ENCODE results near the gene PCDHGB3. TPM values are rescaled to one million over a fixed set of nuclear protein-coding genes. Genes with fewer than 3 reads are reported as not detected.

PCDHGB3 gene
- total RNA-seq, 1 donor from 2014 or later = 2.2 TPM

DNA sequence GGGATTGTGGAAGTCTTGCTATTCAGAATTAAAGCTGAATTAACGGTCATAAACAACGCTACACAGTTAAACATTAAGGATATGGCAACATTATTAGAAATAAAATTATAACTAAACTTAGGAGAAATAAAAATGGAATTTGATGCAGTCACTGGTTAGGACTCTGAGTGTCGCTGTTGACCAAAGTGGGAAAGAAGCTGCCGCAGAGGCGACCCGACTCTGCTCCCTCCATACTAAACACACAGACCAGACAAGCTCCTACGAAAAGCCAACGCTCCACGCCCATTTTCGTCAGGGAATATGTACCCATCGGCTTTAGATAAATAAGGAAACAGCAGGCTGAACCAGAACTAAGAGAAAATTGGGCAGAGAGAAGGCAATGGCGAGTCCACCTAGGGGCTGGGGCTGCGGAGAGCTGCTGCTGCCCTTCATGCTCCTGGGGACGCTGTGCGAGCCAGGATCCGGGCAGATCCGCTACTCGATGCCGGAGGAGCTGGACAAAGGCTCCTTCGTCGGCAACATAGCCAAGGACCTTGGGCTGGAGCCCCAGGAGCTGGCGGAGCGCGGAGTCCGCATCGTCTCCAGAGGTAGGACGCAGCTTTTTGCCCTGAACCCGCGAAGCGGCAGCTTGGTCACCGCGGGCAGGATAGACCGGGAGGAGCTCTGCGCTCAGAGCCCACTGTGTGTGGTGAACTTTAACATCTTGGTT lies 5.9 kb upstream of the PCDHGB3 start, which contains the start of gene PCDHGA5:
TSS of gene PCDHGA5 (plus strand) at position 211 of the 709 bp plus-strand sequence. CDS start at position 380, 169 bp downstream.
- ATAC-seq = no peak
- intact Hi-C loops (cut with DNase I) = no loop called here
- no peaks in the 10 kb centered on the region for H3K36me3 ChIP-seq
- no peaks in the 10 kb centered on the region for H3K4me1 ChIP-seq
- H3K9me3 ChIP-seq = peaks cover 79% of the 10 kb centered on the region
- TF ChIP-seq, protein P1, sequence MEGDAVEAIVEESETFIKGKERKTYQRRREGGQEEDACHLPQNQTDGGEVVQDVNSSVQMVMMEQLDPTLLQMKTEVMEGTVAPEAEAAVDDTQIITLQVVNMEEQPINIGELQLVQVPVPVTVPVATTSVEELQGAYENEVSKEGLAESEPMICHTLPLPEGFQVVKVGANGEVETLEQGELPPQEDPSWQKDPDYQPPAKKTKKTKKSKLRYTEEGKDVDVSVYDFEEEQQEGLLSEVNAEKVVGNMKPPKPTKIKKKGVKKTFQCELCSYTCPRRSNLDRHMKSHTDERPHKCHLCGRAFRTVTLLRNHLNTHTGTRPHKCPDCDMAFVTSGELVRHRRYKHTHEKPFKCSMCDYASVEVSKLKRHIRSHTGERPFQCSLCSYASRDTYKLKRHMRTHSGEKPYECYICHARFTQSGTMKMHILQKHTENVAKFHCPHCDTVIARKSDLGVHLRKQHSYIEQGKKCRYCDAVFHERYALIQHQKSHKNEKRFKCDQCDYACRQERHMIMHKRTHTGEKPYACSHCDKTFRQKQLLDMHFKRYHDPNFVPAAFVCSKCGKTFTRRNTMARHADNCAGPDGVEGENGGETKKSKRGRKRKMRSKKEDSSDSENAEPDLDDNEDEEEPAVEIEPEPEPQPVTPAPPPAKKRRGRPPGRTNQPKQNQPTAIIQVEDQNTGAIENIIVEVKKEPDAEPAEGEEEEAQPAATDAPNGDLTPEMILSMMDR (IDR thresholded peaks at IDR 0.05) = no peak
- H3K4me3 ChIP-seq = peak within 1 kb of the TSS; percentile 28
- no peak for DNase-seq
- peaks cover 49% of the 10 kb centered on the region for H3K27me3 ChIP-seq (ENCODE audit: low read depth)
- H3K27ac ChIP-seq = no peak within 1 kb of the TSS

DNA sequence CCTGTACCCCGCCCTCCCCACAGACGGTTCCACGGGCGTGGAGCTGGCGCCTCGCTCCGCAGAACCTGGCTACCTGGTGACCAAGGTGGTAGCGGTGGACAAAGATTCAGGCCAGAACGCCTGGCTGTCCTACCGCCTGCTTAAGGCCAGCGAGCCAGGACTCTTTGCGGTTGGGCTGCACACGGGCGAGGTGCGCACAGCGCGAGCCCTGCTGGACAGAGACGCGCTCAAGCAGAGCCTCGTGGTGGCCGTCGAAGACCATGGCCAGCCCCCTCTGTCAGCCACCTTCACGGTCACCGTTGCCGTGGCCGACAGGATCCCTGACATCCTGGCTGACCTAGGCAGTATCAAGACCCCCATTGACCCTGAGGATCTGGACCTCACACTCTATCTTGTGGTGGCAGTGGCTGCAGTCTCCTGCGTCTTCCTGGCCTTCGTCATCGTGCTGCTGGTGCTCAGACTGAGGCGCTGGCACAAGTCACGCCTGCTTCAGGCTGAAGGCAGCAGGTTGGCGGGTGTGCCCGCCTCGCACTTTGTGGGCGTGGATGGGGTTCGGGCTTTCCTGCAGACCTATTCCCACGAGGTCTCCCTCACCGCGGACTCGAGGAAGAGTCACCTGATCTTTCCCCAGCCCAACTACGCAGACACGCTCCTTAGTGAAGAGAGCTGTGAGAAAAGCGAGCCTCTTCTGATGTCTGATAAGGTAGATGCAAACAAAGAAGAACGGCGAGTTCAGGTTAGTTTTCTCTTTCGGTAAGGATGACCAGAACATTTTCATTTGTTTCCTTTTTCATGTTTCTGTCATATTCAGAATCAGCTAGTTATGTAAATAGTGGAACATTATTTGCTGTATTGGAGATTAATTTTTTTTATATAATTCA lies 3.8 kb upstream of the PCDHGB3 start:
- Histone ChIP-seq H3K4me3 (no peak overlapping the region), H3K36me3 (no peaks in the 10 kb centered on the region), H3K4me1 (no peaks in the 10 kb centered on the region), H3K9me3 (peaks cover 80% of the 10 kb centered on the region), H3K27me3 (ENCODE audit: low read depth) (peaks cover 47% of the 10 kb centered on the region), H3K27ac (no peak overlapping the region)
- no peak for ATAC-seq
- TF ChIP-seq, protein P1 (IDR thresholded peaks at IDR 0.05) = no peak
- intact Hi-C loops (cut with DNase I) = no loop called here
- DNase-seq = no peak

DNA sequence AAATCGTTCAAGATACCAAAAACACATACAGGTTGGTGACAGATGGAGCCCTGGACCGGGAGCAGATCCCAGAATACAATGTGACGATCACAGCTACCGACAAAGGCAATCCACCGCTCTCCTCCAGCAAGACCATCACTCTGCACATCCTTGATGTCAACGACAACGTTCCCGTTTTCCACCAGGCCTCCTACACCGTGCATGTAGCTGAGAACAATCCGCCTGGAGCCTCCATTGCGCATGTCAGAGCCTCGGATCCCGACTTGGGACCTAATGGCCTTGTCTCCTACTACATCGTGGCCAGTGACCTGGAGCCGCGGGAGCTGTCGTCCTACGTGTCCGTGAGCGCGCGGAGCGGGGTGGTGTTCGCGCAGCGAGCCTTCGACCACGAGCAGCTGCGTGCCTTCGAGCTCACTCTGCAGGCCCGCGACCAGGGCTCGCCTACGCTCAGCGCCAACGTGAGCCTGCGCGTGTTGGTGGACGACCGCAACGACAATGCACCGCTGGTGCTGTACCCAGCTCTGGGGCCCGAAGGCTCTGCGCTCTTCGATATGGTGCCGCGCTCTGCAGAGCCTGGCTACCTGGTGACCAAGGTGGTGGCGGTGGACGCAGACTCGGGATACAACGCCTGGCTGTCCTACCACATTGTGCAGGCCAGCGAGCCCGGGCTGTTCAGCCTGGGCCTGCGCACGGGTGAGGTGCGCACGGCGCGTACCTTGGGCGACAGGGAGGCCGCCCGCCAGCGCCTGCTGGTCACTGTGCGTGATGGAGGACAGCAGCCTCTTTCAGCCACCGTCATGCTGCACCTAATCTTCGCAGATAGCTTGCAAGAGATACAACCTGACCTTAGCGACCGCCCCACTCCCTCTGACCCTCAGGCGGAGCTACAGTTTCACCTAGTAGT lies 1.8 kb downstream of the PCDHGB3 start:
- ATAC-seq = no peak
- Histone ChIP-seq H3K27me3 (ENCODE audit: low read depth) (peaks cover 27% of the 10 kb centered on the region), H3K4me3 (no peak overlapping the region), H3K4me1 (no peaks in the 10 kb centered on the region), H3K9me3 (peaks cover 70% of the 10 kb centered on the region), H3K27ac (no peak overlapping the region), H3K36me3 (no peaks in the 10 kb centered on the region)
- no peak for DNase-seq
- intact Hi-C loops (cut with DNase I) = no loop called here
- TF ChIP-seq, protein P1 (IDR thresholded peaks at IDR 0.05) = no peak

DNA sequence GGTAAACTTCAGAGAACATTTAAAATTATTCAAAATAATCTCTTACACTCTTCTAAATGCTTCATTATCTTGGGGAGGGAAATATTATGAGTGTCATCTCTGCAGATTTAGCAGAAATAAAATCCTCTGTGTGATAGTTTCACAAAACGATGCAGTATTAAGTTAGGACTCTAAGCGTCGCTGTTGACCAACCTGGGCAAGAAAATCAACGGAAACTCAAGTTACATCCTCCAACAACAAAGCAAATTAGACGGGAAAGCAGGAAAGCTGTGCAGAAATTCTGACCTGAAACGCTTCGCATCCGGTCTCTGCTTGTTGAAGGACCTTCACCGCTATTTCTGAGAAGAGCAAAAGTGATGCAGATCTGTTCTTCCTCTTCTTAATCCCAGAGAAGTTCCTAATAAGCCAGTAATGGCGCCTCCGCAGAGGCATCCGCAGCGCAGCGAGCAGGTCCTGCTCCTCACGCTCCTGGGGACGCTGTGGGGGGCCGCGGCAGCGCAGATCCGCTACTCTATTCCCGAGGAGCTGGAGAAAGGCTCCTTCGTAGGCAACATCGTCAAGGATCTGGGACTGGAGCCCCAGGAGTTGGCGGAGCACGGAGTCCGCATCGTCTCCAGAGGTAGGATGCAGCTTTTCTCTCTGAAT lies 3.8 kb downstream of the PCDHGB3 start, which contains the start of gene PCDHGA6:
TSS of gene PCDHGA6 (plus strand) at position 219 of the 645 bp plus-strand sequence. CDS start at position 412, 193 bp downstream.
- TF ChIP-seq, protein P1 (IDR thresholded peaks at IDR 0.05) = peak; percentile 35
- DNase-seq (no peak), ATAC-seq (no peak)
- Histone ChIP-seq H3K4me1 (no peaks in the 10 kb centered on the region), H3K9me3 (peaks cover 80% of the 10 kb centered on the region), H3K4me3 (peak within 1 kb of the TSS; percentile 23), H3K36me3 (no peaks in the 10 kb centered on the region), H3K27me3 (ENCODE audit: low read depth) (peaks cover 22% of the 10 kb centered on the region), H3K27ac (no peak within 1 kb of the TSS)
- intact Hi-C loops (cut with DNase I) = no loop called here
